K562 (cell line): Measurements from ENCODE around the gene TMEM108.

Experiments used
- ARID2 ChIP-seq: fragments of 450-650 bp; IDR thresholded peaks from 2 replicates; pipeline ENCODE4 v1.6.1; 2017; ENCODE audit warnings: antibody characterized with exemption, mild to moderate bottlenecking
- ATF2 ChIP-seq: sonication (generic); formaldehyde crosslinking; IDR thresholded peaks from 2 replicates; pipeline ENCODE4 v1.8.1; 2022; ENCODE audit warnings: missing genetic modification reagents
- CTCF ChIP-seq, 3 experiments: IDR thresholded peaks in 2 of 3; conservative IDR thresholded peaks in 1 of 3; 2 replicates each; pipeline ENCODE4 v1.5.1; 2011 to 2012; ENCODE audit warnings: low read length in 3 of 3, mild to moderate bottlenecking in 3 of 3, control low read depth in 2 of 3, improper control_type of control experiment in 1 of 3, inconsistent platforms in 1 of 3, low read depth in 1 of 3, mixed read lengths in 1 of 3, moderate library complexity in 1 of 3; ENCODE audit not compliant: insufficient read depth in 2 of 3
- E2F1 ChIP-seq: sonication (generic); formaldehyde crosslinking; IDR thresholded peaks from 2 replicates; pipeline ENCODE4 v1.8.1; 2023; ENCODE audit warnings: mild to moderate bottlenecking, missing genetic modification reagents, moderate library complexity
- EP300 ChIP-seq: IDR thresholded peaks from 2 replicates; pipeline ENCODE4 v1.6.1; 2012; ENCODE audit warnings: low read length, improper control_type of control experiment
- ETS2 ChIP-seq: IDR thresholded peaks from 2 replicates; pipeline ENCODE4 v1.6.1; 2016; ENCODE audit warnings: borderline replicate concordance, missing genetic modification characterization, mild to moderate bottlenecking, moderate library complexity, missing compliant biosample characterization; ENCODE audit not compliant: poor library complexity, severe bottlenecking
- HES1 ChIP-seq: fragments of 450-650 bp; IDR thresholded peaks from 2 replicates; pipeline ENCODE4 v1.6.1; 2016; ENCODE audit warnings: low read depth, mild to moderate bottlenecking, moderate library complexity
- POLR2A ChIP-seq: fragments of 450-650 bp; conservative IDR thresholded peaks from 2 replicates; pipeline ENCODE4 v1.6.1; 2016
- TEAD4 ChIP-seq, 2 experiments: sonication (generic) in 1 of 2; formaldehyde crosslinking in 1 of 2; IDR thresholded peaks; 2 replicates each; pipeline versions ENCODE4 v1.6.1 to v1.8.0; 2012 to 2022; ENCODE audit warnings: borderline replicate concordance in 1 of 2, inconsistent platforms in 1 of 2, low read length in 1 of 2, mild to moderate bottlenecking in 1 of 2, missing genetic modification reagents in 1 of 2
- ZNF398 ChIP-seq: fragments of 250-450 bp; sonication (Bioruptor Pico); IDR thresholded peaks from 2 replicates; pipeline ENCODE4 v1.8.0; 2021; ENCODE audit warnings: moderate library complexity, mild to moderate bottlenecking, inconsistent platforms
- ZNF75A ChIP-seq: fragments of 450-650 bp; formaldehyde crosslinking; IDR thresholded peaks from 2 replicates; pipeline ENCODE4 v1.4.0; 2020; ENCODE audit warnings: mild to moderate bottlenecking

GRCh38 chr3:133441867-133442270 lies 403.7 kb downstream of the TMEM108 start:
- no peak for TF ChIP-seq EP300
- no peak for TF ChIP-seq ETS2 (tag)
- TF ChIP-seq ATF2 (CRISPR knock-in tag): no peak
- TF ChIP-seq ARID2: no peak
- no peak for TF ChIP-seq POLR2A
- TF ChIP-seq TEAD4 (IDR thresholded peaks at IDR 0.05; ENCODE audit: low read length): no peak
- no peak for TF ChIP-seq TEAD4 (CRISPR knock-in tag; IDR thresholded peaks at IDR 0.05; ENCODE audit: borderline replicate concordance)
- TF ChIP-seq CTCF (IDR thresholded peaks at IDR 0.05 in 2 of 3, conservative IDR thresholded peaks at IDR 0.05 in 1 of 3; ENCODE audit: insufficient read depth in 2 of 3, low read depth in 1 of 3, low read length in 3 of 3): no peak
- no peak for TF ChIP-seq HES1
- no peak for TF ChIP-seq ZNF75A
- no peak for TF ChIP-seq ZNF398 (CRISPR knock-in tag)
- no peak for TF ChIP-seq E2F1 (CRISPR knock-in tag)
